Memory B cell (primary cell): ENCODE measurements around the gene KCNS1.

ENCODE experiments used
- ATAC-seq: fragments of 150-1000 bp; cut with Tn5 transposase; 2 replicates; pipeline ENCODE4 v1.10.0; 2021; ENCODE audit warnings: low read depth, mild to moderate bottlenecking, moderate library complexity
- DNase-seq, 2 donors: peaks; one replicate each; pipeline ENCODE4 v3.0.0; 2022; ENCODE audit warnings: low spot score in 2 of 2
- H3K27ac Mint-ChIP-seq: one replicate; pipeline ENCODE4 v1.8.0; 2022; ENCODE audit warnings: mild to moderate bottlenecking, moderate library complexity, mixed read lengths
- H3K27me3 Mint-ChIP-seq: one replicate; pipeline ENCODE4 v1.8.0; 2022; ENCODE audit warnings: mixed read lengths
- H3K36me3 Mint-ChIP-seq: one replicate; pipeline ENCODE4 v1.8.0; 2022; ENCODE audit warnings: mild to moderate bottlenecking, mixed read lengths
- H3K4me1 Mint-ChIP-seq: one replicate; pipeline ENCODE4 v1.8.0; 2022; ENCODE audit warnings: mixed read lengths
- H3K4me3 Mint-ChIP-seq: one replicate; pipeline ENCODE4 v1.8.0; 2022; ENCODE audit warnings: mild to moderate bottlenecking, moderate library complexity, mixed read lengths
- H3K9me3 Mint-ChIP-seq: one replicate; pipeline ENCODE4 v1.8.0; 2022; ENCODE audit warnings: mixed read lengths

KCNS1 gene

DNA sequence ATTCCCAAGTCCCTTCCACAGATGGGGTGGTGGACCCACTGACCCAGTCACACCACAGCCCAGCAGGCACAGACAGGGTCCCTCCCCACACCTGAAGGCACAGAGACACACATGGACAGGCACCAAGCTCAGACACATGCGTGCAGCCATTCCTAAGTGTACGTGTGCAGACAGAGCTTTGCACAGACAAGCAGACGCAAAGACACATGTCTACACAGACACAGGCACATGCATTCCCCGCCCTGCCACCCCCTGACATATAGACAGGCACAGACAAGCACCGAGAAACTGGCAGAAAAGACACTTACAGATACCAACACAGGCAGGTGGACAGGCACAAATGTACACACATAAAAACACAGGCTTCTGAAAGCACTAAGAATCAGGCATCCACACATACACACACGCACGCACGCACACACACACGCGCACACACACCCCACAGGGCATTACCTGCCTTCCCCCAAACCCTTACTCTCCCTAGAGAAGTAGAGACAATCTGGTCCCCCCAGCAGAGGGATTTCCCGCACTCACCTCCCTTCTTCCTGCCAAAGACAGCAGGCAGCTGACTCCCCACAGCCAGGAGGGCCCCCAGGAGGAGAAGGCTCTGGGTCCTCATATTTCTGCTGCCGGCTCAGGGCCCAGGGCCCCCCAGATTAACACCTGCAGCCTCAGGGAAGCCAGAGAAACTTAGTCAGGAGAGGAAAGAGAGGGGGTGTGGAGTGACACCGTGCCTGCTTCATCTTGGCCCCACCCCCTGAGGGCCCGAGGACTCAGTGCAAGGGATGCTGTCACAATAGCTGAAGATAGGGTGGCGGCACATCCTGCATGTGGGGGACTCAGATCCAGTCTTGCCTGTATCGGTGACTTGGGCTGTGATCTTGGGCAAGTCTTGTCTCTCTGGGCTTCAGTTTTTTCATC lies 13.8 kb upstream of the KCNS1 start, which contains the start of gene WFDC5:
WFDC5 (minus strand) TSS at position 710 of the 921 bp plus-strand sequence; CDS start at position 619, 91 bp downstream.
- Mint-ChIP-seq H3K9me3 (no peaks in the 10 kb centered on the region), H3K27me3 (peaks cover 11% of the 10 kb centered on the region), H3K4me3 (no peak within 1 kb of the TSS), H3K36me3 (no peaks in the 10 kb centered on the region), H3K4me1 (peaks cover 6% of the 10 kb centered on the region), H3K27ac (no peak within 1 kb of the TSS)
- ATAC-seq: peak; percentile 34
- DNase-seq: no peak

DNA sequence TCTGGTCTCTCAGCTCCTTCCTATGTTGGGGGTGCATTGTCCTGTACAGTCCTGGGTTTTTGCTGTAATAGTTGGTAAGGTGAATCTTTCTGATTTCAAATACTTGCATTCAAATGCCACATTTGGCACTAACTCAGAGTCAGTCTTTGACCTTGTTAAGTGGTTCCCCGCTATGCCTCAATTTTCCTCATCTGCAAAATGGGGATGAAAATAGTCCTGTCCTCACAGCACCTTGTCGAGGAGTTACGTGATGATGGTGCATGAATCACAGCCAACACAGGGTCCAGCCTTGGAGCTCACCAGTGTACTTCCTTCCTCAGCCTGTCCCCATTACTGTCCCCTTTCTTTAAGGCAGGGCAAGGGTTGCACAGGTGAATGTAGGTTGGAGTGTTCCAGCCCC lies 12.9 kb upstream of the KCNS1 start:
- Mint-ChIP-seq H3K4me1 (peaks cover 6% of the 10 kb centered on the region), H3K9me3 (no peaks in the 10 kb centered on the region), H3K4me3 (no peak overlapping the region), H3K27ac (no peak overlapping the region), H3K27me3 (peaks cover 12% of the 10 kb centered on the region), H3K36me3 (no peaks in the 10 kb centered on the region)
- no peak for DNase-seq
- ATAC-seq: no peak

DNA sequence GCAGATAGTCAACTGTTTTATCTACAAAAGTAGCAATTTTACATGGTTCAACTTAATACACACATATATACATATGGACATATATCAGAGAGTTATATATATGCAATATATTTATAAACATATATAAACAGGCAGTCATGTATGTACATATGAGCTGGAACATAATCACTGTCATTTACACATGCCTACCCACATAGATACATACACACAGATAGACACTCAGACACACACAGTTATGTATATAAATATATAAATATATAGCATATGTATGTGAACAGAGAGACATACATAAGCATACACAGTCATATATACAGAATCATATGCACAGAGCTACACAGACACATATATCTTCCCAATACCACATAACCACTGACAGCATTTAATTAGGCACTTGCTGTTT lies 11.8 kb upstream of the KCNS1 start:
- ATAC-seq: no peak

DNA sequence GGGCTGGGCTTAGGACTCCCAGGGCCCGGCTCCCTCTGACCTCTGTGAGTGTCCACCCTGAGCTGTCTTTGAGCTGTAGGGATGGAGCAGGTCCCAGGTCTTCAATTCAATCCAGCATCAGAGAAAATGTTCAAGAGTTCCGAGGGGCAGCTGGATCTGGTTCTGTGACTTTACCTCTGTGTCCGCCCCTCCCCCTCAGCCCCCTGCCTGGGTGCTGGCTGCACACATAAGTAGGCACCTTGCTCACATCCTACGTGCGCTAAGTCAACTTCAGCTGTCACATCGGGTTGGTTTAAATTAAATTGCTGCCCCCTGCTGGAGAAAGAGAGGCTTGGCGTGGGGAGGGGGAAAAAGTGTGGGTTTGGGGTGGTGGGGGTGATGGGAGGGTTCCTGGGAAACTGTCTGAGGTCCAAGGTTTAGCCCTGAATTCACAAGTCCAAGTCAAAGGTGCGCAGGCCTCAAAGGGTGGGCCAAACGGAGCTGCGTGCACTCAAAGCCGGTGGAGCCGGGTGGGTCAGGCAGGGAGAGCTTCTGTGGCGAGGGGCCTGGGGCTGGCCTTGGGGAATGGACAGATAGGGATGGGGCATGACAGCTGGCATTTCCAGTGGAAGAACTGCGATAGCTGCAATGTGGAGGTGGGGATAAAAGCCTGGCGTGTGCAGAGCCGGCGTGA lies 11.0 kb upstream of the KCNS1 start:
- Mint-ChIP-seq H3K4me1 (peaks cover 6% of the 10 kb centered on the region), H3K4me3 (no peak overlapping the region), H3K36me3 (no peaks in the 10 kb centered on the region), H3K9me3 (no peaks in the 10 kb centered on the region), H3K27me3 (peaks cover 11% of the 10 kb centered on the region), H3K27ac (no peak overlapping the region)
- peak; percentile 19 for ATAC-seq
- no peak for DNase-seq

More for the DNA sequence above, 11.8 kb upstream of the KCNS1 start:
- H3K4me3 Mint-ChIP-seq: no peak overlapping the region
- peaks cover 6% of the 10 kb centered on the region for H3K4me1 Mint-ChIP-seq
- no peaks in the 10 kb centered on the region for H3K36me3 Mint-ChIP-seq
- no peak for DNase-seq
- peaks cover 12% of the 10 kb centered on the region for H3K27me3 Mint-ChIP-seq
- H3K27ac Mint-ChIP-seq: no peak overlapping the region
- no peaks in the 10 kb centered on the region for H3K9me3 Mint-ChIP-seq

DNA sequence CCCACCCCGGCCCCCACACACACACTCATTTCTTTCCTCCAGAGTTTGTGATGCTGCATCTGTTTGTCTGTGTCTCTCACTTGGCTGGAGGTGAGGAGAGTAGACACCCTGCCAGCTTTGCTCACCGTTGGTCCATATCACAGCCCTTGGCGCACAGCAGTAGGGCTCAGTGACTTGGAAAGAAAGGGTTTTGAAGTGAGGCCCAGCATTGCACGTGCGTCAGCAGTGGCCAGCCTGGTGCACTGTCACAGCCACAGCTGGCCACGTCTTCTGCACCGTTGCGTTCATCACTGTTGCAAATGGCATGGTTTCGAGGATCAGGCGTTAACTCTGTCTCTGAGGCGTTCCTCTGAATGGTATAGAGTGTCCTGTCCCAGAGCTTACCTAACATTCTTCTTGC lies 10.4 kb upstream of the KCNS1 start:
- no peaks in the 10 kb centered on the region for H3K36me3 Mint-ChIP-seq
- no peak overlapping the region for H3K27ac Mint-ChIP-seq
- DNase-seq (no peak), ATAC-seq (no peak)
- H3K4me3 Mint-ChIP-seq: no peak overlapping the region
- no peaks in the 10 kb centered on the region for H3K9me3 Mint-ChIP-seq
- H3K4me1 Mint-ChIP-seq: peaks cover 6% of the 10 kb centered on the region
- H3K27me3 Mint-ChIP-seq: peaks cover 11% of the 10 kb centered on the region

DNA sequence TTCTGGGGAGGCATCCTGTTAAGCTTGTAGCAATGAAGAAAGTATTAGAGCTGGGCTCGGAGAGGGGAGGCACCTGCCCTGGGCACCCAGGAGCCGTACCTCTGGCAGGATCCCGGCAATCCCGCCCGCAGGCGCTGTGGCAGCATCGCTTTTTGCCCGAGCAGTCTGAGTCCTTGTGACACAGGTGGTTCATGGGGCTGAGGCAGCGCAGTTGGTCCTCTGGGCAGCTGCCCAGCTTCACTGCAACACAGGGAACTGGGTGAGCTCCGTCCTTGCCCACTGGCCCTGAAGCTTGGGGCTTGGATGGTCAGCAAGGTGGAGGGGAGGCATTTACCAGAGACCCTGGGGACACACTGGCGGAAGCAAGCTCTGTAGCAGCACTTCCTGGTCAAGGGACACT lies 9.4 kb upstream of the KCNS1 start:
- no peak overlapping the region for H3K27ac Mint-ChIP-seq
- H3K4me3 Mint-ChIP-seq: no peak overlapping the region
- DNase-seq (no peak), ATAC-seq (no peak)
- peaks cover 6% of the 10 kb centered on the region for H3K4me1 Mint-ChIP-seq
- H3K36me3 Mint-ChIP-seq: no peaks in the 10 kb centered on the region
- no peaks in the 10 kb centered on the region for H3K9me3 Mint-ChIP-seq
- peaks cover 11% of the 10 kb centered on the region for H3K27me3 Mint-ChIP-seq

DNA sequence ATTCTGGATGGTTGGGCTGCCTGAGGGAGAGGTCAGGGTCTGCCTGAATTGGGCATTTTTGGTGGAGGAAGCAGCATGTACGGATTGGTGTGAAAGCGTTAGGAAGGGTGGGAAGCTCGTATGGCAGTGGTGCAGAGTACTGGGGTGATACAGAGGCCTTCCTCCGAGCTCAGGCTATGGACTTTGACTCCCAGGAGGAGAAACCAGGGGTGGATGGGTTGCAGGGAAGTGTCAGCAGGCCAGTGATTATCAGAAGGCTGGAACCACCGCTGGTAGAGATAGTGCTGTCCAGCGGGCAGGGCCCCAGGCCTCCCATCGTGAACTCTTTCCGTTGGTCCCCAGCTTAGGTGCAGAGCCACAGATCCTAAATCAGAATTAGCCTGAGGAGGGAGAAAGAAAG lies 8.7 kb upstream of the KCNS1 start:
- no peak for ATAC-seq
- H3K27ac Mint-ChIP-seq: no peak overlapping the region
- no peaks in the 10 kb centered on the region for H3K36me3 Mint-ChIP-seq
- H3K27me3 Mint-ChIP-seq: peaks cover 13% of the 10 kb centered on the region
- H3K4me3 Mint-ChIP-seq: no peak overlapping the region
- H3K4me1 Mint-ChIP-seq: peaks cover 3% of the 10 kb centered on the region
- H3K9me3 Mint-ChIP-seq: no peaks in the 10 kb centered on the region
- DNase-seq: no peak

DNA sequence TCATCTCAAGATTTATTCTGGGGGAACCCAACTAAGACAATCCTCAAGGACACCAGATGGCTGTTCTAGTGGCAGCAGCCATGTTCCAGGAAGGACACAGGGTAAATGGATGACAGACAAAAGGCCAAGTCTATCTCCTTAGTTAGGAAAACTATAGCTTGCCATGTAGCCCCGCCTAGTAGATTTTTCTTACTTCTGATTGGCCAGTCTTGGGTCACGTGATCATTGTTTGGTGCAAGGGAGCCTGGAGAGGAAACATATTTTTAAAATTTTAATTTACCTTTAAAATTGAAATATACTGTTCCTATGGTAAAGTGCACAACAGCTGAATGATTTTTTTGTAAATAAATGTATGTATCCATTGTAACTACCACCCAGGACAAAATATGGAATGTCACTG lies 4.4 kb upstream of the KCNS1 start:
- no peaks in the 10 kb centered on the region for H3K36me3 Mint-ChIP-seq
- H3K27me3 Mint-ChIP-seq: peaks cover 14% of the 10 kb centered on the region
- peaks cover 7% of the 10 kb centered on the region for H3K4me1 Mint-ChIP-seq
- no peak for ATAC-seq
- H3K4me3 Mint-ChIP-seq: no peak overlapping the region
- no peak for DNase-seq
- no peak overlapping the region for H3K27ac Mint-ChIP-seq
- no peaks in the 10 kb centered on the region for H3K9me3 Mint-ChIP-seq

DNA sequence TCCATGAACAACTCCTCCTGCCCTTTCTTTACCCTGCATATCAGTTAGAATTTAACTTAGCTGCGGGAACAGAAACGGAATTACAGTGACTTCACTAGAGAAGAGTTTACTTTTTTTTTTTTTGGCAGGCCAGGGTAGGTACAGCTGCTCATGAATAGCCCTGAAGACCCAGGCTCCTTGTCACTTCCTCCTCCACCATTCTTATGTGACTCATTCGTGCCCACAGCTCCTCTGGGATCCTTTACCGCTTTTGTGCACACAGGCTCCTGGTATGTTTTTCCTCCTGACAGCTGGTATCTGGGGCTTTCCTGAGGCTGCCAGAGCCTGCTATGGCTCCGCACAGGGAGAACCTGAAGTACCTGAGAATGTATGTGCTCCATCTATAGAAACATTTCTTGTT lies 3.9 kb upstream of the KCNS1 start:
- H3K4me1 Mint-ChIP-seq: peaks cover 7% of the 10 kb centered on the region
- no peak overlapping the region for H3K4me3 Mint-ChIP-seq
- DNase-seq: no peak
- peaks cover 20% of the 10 kb centered on the region for H3K27me3 Mint-ChIP-seq
- no peak for ATAC-seq
- H3K36me3 Mint-ChIP-seq: no peaks in the 10 kb centered on the region
- no peaks in the 10 kb centered on the region for H3K9me3 Mint-ChIP-seq
- H3K27ac Mint-ChIP-seq: no peak overlapping the region

DNA sequence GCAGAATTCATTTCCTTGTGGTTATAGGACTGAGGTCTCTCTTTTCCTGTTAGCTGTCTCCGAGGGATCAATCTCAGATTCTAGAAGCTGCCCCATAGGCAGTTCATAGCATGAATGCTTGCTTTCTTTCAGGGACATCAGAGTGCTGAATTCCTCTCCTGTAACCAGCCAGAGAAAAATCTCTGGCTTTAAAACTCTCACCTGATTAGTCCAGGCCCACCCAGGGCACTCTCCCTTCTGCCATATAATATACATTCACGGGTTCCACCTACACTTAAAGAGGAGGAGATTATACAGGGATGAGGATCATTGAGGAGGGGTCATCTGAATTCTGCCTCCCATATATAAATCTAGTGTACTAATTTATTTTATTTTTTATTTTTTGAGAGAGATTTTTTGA lies 2.1 kb upstream of the KCNS1 start:
- no peaks in the 10 kb centered on the region for H3K36me3 Mint-ChIP-seq
- H3K9me3 Mint-ChIP-seq: no peaks in the 10 kb centered on the region
- peaks cover 24% of the 10 kb centered on the region for H3K27me3 Mint-ChIP-seq
- peaks cover 7% of the 10 kb centered on the region for H3K4me1 Mint-ChIP-seq
- H3K4me3 Mint-ChIP-seq: no peak overlapping the region
- no peak overlapping the region for H3K27ac Mint-ChIP-seq
- DNase-seq (no peak), ATAC-seq (no peak)

DNA sequence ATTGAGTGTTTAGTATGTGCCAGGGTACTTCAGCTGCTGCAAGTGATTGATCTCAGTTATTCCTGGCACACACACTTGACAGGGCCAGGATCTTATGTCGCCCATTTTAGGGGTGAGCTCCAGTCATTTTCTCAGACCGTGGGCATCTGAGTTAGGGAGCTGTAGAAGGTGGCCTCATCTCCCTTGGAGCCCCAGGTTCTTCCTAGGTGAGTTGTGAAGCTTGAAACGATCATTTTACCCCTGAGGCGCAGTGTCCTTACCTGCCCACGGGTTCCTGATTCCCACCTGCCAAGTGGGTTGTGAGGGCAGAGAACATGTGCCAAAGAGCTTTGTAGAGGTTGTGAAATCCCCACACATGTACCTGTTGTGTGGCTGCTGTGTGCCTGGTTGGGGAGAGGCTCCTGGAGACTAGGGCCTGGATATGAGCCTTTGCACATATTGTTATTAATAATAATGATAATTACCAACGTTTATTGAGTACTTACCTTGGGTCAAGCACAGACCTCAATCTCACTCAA lies 465 bp upstream of the KCNS1 start:
- peaks cover 25% of the 10 kb centered on the region for H3K27me3 Mint-ChIP-seq

DNA sequence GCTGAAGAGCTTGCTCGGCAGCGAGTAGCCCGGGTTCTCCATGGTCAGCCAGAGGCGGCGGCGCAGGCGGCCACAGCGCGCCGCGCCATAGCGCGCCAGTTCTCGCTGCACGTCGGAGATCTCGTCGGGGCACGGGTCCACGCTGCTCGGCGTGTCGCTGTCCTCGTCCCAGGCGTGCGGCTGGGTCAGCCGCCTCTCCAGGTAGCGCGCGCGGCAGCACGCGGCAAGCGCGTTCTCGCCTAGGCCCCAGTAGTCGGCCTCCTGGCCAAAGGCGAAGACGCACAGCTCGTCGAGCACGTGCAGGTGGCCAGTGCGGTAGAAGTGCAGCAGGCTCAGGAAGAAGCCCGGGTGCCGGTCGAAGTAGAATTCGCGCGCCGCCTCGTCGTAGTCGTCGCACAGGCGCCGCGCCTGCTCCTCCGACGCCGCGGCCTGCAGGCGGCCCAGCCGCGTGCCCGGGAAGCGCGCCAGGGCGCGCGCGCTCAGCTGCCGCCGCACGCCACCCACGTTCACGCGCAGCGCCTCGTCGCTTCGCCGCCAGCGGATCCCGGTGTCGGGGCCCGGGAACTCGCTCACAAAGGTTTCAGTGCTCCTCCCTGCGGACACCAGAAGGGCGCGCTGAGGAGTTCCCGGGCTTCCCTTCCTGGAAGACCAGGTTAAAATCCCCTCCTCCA lies 2.7 kb downstream of the KCNS1 start:
- no peak overlapping the region for H3K27ac Mint-ChIP-seq
- H3K36me3 Mint-ChIP-seq: no peaks in the 10 kb centered on the region
- H3K4me3 Mint-ChIP-seq: peak overlapping the region; percentile 27
- H3K27me3 Mint-ChIP-seq: peaks cover 23% of the 10 kb centered on the region
- no peaks in the 10 kb centered on the region for H3K9me3 Mint-ChIP-seq
- ATAC-seq: peak; percentile 41
- peaks cover 12% of the 10 kb centered on the region for H3K4me1 Mint-ChIP-seq
- DNase-seq: no peak

More for the DNA sequence above, 465 bp upstream of the KCNS1 start:
- Mint-ChIP-seq H3K36me3 (no peaks in the 10 kb centered on the region), H3K9me3 (no peaks in the 10 kb centered on the region), H3K4me3 (no peak overlapping the region), H3K27ac (no peak overlapping the region), H3K4me1 (peaks cover 9% of the 10 kb centered on the region)
- DNase-seq (no peak), ATAC-seq (no peak)

DNA sequence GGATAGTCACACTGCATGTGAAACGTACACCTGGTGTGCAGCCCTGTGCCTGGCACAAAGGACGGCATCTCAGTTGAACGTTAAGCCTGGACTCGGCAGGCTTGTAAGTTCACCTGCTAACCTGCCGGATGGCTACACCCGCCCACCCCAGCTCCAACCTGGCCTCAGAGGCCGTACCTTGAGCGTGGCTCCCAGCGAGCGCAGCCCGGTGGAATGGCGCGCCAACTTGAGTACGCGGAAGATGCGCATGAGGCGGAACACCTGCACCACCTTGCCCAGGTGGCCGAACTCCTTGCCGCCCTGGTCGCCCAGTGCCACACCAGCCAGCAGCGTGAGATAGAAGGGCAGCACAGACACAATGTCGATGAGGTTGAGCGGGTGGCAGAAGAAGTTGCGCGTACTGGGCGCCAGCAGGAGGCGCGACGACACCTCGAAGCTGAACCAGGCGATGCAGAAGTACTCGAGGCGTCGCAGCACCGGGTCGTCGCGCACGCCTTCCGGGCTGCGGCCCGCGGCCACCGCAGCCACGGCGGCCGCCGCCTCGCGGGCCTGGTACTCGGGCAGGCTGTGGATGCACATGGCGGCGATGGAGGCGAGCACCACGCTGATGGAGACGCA lies 3.3 kb downstream of the KCNS1 start:
- H3K27ac Mint-ChIP-seq: no peak overlapping the region
- H3K9me3 Mint-ChIP-seq: no peaks in the 10 kb centered on the region
- peak; percentile 35 for DNase-seq
- peak; percentile 66 for ATAC-seq
- H3K4me1 Mint-ChIP-seq: peaks cover 12% of the 10 kb centered on the region
- H3K36me3 Mint-ChIP-seq: no peaks in the 10 kb centered on the region
- peaks cover 22% of the 10 kb centered on the region for H3K27me3 Mint-ChIP-seq
- H3K4me3 Mint-ChIP-seq: peak overlapping the region; percentile 62
